ENCODE measurements around the gene ZSWIM8.
A peak's percentile ranks its signal among the peaks of the same experiment; 100 is the strongest.

ZSWIM8 gene

GRCh38 chr10:73848821-73849489 is 63.5 kb downstream of the ZSWIM8 start:
- ChIA-PET CTCF (interaction anchor here (0.8 to 18.8 kb wide), 18 partner anchors 9 to 259 kb away, joined by 3 to 452 read pairs (median 3); partner anchors contain the start of genes CAMK2G and CHCHD1), POLR2A (interaction anchor here (1.1 kb wide), 1 partner anchor 25 kb away, joined by 3 read pairs; no protein-coding TSS in a partner anchor)
- Histone ChIP-seq H3K27me3 (replicated peaks in 2 of 5; ENCODE audit: control insufficient read depth in 4 of 5, insufficient read depth in 5 of 5, low read length in 4 of 5) (no peaks in the 10 kb centered on the region), H3K36me3 (ENCODE audit: control insufficient read depth in 4 of 4, insufficient read depth in 4 of 4, low read length in 3 of 4) (peaks cover 25 to 83% (median 63%) of the 10 kb centered on the region in 4 experiments), H3K4me3 (ENCODE audit: control insufficient read depth in 1 of 7, extremely low read depth in 1 of 7, insufficient read depth in 4 of 7, low read depth in 2 of 7, low read length in 6 of 7) (peak overlapping the region in 1 of 7 experiments; percentile 23), H3K27ac (ENCODE audit: insufficient read depth in 1 of 2, low read depth in 1 of 2, low read length in 2 of 2, poor library complexity in 1 of 2, severe bottlenecking in 2 of 2) (no peak overlapping the region), H3K4me1 (ENCODE audit: control extremely low read depth in 1 of 4, control insufficient read depth in 4 of 4, insufficient read depth in 4 of 4, low read length in 3 of 4) (peaks cover 7 to 31% (median 19%) of the 10 kb centered on the region in 4 experiments), H3K9me3 (ENCODE audit: control extremely low read depth in 1 of 5, control insufficient read depth in 4 of 5, insufficient read depth in 2 of 5, low read depth in 1 of 5, low read length in 4 of 5) (no peaks in the 10 kb centered on the region)
- 41% methylated on average over 13 of the region's 17 CpGs for WGBS (ENCODE audit: insufficient coverage)
- peak; percentile 97 to 99 (median 99) for DNase-seq

DNA sequence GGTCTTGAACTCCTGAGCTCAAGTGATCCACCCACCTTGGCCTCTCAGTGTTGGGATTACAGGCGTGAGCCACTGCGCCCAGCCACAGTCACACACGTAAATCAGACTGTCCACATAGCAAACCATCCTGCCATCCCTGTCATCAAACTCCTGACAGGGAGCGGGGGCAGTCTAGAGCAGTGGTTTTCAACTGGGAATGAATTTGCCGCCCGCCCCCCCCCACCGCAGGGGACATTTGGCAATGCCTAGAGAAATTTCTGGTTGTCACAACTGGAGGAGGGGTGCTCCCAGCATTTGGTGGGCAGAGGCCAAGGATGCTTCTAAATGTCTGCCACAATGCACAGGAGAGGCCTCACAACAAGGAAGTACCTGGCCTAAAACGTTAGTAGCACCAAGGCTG is 64.8 kb downstream of the ZSWIM8 start:
- no peak overlapping the region for H3K4me3 ChIP-seq (ENCODE audit: control insufficient read depth in 1 of 7, extremely low read depth in 1 of 7, insufficient read depth in 4 of 7, low read depth in 2 of 7, low read length in 6 of 7)
- DNase-seq = peak in 1 of 3 donors; percentile 4
- 89% methylated on average over 8 of the region's 8 CpGs for WGBS (ENCODE audit: insufficient coverage)
- POLR2A ChIA-PET = interaction anchor here (1.1 kb wide), 1 partner anchor 24 kb away, joined by 3 read pairs; no protein-coding TSS in a partner anchor
- H3K9me3 ChIP-seq (ENCODE audit: control extremely low read depth in 1 of 5, control insufficient read depth in 4 of 5, insufficient read depth in 2 of 5, low read depth in 1 of 5, low read length in 4 of 5) = no peaks in the 10 kb centered on the region
- no peak overlapping the region for H3K27ac ChIP-seq (ENCODE audit: insufficient read depth in 1 of 2, low read depth in 1 of 2, low read length in 2 of 2, poor library complexity in 1 of 2, severe bottlenecking in 2 of 2)
- peaks cover 24 to 87% (median 58%) of the 10 kb centered on the region in 4 experiments for H3K36me3 ChIP-seq (ENCODE audit: control insufficient read depth in 4 of 4, insufficient read depth in 4 of 4, low read length in 3 of 4)
- CTCF ChIA-PET = interaction anchor here (0.6 to 18.8 kb wide), 14 partner anchors 9 to 208 kb away, joined by 3 to 452 read pairs (median 4); partner anchors contain the start of gene CAMK2G
- H3K27me3 ChIP-seq (replicated peaks in 2 of 5; ENCODE audit: control insufficient read depth in 4 of 5, insufficient read depth in 5 of 5, low read length in 4 of 5) = no peaks in the 10 kb centered on the region
- H3K4me1 ChIP-seq (ENCODE audit: control extremely low read depth in 1 of 4, control insufficient read depth in 4 of 4, insufficient read depth in 4 of 4, low read length in 3 of 4) = peaks cover 7 to 31% (median 19%) of the 10 kb centered on the region in 4 experiments

GRCh38 chr10:73850863-73851461 is 65.6 kb downstream of the ZSWIM8 start:
- Histone ChIP-seq H3K4me3 (ENCODE audit: control insufficient read depth in 1 of 7, extremely low read depth in 1 of 7, insufficient read depth in 4 of 7, low read depth in 2 of 7, low read length in 6 of 7) (no peak overlapping the region), H3K4me1 (ENCODE audit: control extremely low read depth in 1 of 4, control insufficient read depth in 4 of 4, insufficient read depth in 4 of 4, low read length in 3 of 4) (peaks cover 7 to 31% (median 19%) of the 10 kb centered on the region in 4 experiments), H3K27ac (ENCODE audit: insufficient read depth in 1 of 2, low read depth in 1 of 2, low read length in 2 of 2, poor library complexity in 1 of 2, severe bottlenecking in 2 of 2) (no peak overlapping the region), H3K27me3 (replicated peaks in 2 of 5; ENCODE audit: control insufficient read depth in 4 of 5, insufficient read depth in 5 of 5, low read length in 4 of 5) (no peaks in the 10 kb centered on the region), H3K36me3 (ENCODE audit: control insufficient read depth in 4 of 4, insufficient read depth in 4 of 4, low read length in 3 of 4) (peaks cover 24 to 91% (median 58%) of the 10 kb centered on the region in 4 experiments), H3K9me3 (ENCODE audit: control extremely low read depth in 1 of 5, control insufficient read depth in 4 of 5, insufficient read depth in 2 of 5, low read depth in 1 of 5, low read length in 4 of 5) (no peaks in the 10 kb centered on the region)
- 80% methylated on average over 9 of the region's 15 CpGs for WGBS (ENCODE audit: insufficient coverage)
- no peak for DNase-seq
- ChIA-PET POLR2A (interaction anchor here (0.6 to 1.5 kb wide), 2 partner anchors 29 to 78 kb away, joined by 3 to 4 read pairs; no protein-coding TSS in a partner anchor), CTCF (interaction anchor here (0.6 to 18.8 kb wide), 5 partner anchors 9 to 1364 kb away, joined by 3 to 452 read pairs (median 5); partner anchors contain the start of gene CAMK2G)
